IPS-15b (cell line): ENCODE results near the gene BCAS3.
"Not testable (repeated sequence)": the region's sequence is repeated elsewhere in the genome, so short reads cannot be mapped to it uniquely, and the experiment has no call there.

Experiments
- H3K27me3 ChIP-seq: one replicate; pipeline ENCODE4 v1.6.1; 2013; ENCODE audit warnings: low read length; ENCODE audit not compliant: control insufficient read depth, insufficient read depth
- H3K36me3 ChIP-seq: one replicate; pipeline ENCODE4 v1.6.1; 2013; ENCODE audit warnings: low read length; ENCODE audit not compliant: control insufficient read depth, insufficient read depth
- H3K4me1 ChIP-seq: one replicate; pipeline ENCODE4 v1.6.1; 2013; ENCODE audit warnings: mild to moderate bottlenecking, low read length; ENCODE audit not compliant: control insufficient read depth, insufficient read depth
- H3K4me3 ChIP-seq: one replicate; pipeline ENCODE4 v1.5.1; 2013; ENCODE audit warnings: low read depth, low read length
- H3K9ac ChIP-seq: one replicate; pipeline ENCODE4 v1.6.1; 2013; ENCODE audit warnings: low read depth, mild to moderate bottlenecking, low read length
- H3K9me3 ChIP-seq: one replicate; pipeline ENCODE4 v1.6.1; 2013; ENCODE audit warnings: mild to moderate bottlenecking, low read length; ENCODE audit not compliant: control insufficient read depth, insufficient read depth

Gene BCAS3

GRCh38 chr17:60989846-60990245 is 312.2 kb downstream of the BCAS3 start:
- Histone ChIP-seq H3K9me3 (no peaks in the 10 kb centered on the region), H3K4me3 (no peak overlapping the region), H3K9ac (no peak overlapping the region), H3K27me3 (no peaks in the 10 kb centered on the region), H3K4me1 (no peaks in the 10 kb centered on the region), H3K36me3 (no peaks in the 10 kb centered on the region)

GRCh38 chr17:60993497-60993896 is 315.8 kb downstream of the BCAS3 start:
- no peaks in the 10 kb centered on the region for H3K4me1 ChIP-seq
- no peaks in the 10 kb centered on the region for H3K36me3 ChIP-seq

DNA sequence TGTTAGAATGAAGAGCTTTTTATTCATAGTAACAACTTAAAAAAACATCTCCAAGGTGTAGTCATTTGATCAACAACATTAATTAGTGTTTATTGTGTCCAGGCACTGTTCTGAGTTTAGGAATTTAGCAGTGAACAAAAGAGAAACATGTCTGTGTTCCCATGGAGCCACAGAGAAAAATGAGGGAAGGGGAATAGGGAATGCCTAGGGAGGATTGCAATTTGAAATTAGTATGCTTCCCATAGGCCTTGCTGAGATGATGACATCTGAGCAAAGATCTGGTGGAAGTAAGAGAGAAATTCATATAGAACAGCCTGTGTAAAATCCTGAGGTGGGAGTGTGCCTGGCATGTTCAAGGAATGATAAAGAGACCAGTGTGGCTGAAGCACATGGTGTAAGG is 318.0 kb downstream of the BCAS3 start:
- Histone ChIP-seq H3K9me3 (no peaks in the 10 kb centered on the region), H3K9ac (no peak overlapping the region), H3K4me1 (no peaks in the 10 kb centered on the region), H3K27me3 (no peaks in the 10 kb centered on the region), H3K36me3 (no peaks in the 10 kb centered on the region), H3K4me3 (no peak overlapping the region)

More at GRCh38 chr17:60993497-60993896, 315.8 kb downstream of the BCAS3 start:
- no peaks in the 10 kb centered on the region for H3K9me3 ChIP-seq
- H3K9ac ChIP-seq: no peak overlapping the region
- no peak overlapping the region for H3K4me3 ChIP-seq
- no peaks in the 10 kb centered on the region for H3K27me3 ChIP-seq

GRCh38 chr17:61000911-61001310 is 323.3 kb downstream of the BCAS3 start:
- Histone ChIP-seq H3K9me3 (no peaks in the 10 kb centered on the region), H3K4me3 (no peak overlapping the region), H3K27me3 (no peaks in the 10 kb centered on the region), H3K4me1 (peaks cover 9% of the 10 kb centered on the region), H3K36me3 (no peaks in the 10 kb centered on the region), H3K9ac (no peak overlapping the region)

- Histone ChIP-seq H3K4me3 (no peak overlapping the region), H3K27me3 (no peaks in the 10 kb centered on the region), H3K36me3 (no peaks in the 10 kb centered on the region), H3K4me1 (peaks cover 9% of the 10 kb centered on the region), H3K9me3 (no peaks in the 10 kb centered on the region), H3K9ac (no peak overlapping the region)
Measured at GRCh38 chr17:61002316-61002736, 324.7 kb downstream of the BCAS3 start.

DNA sequence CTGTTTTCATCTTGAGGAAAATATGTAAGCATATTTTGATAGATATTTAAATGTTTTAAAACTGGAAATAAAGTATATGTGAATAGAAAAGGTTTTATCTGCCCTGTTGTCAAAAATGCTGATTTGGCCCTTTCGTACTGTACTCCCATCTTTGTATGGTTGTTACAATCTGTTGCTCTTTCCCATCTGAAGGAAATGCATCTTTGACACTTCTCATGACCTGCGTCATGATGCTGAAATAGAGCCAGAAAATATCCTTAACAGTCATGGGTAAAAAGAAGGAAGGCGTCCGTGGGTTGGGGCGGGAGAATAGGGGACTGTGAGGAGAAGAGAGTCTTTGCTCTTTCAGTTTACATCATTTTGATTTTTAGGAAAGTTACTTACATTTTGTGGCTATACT is 327.7 kb downstream of the BCAS3 start:
- Histone ChIP-seq H3K9me3 (no peaks in the 10 kb centered on the region), H3K27me3 (no peaks in the 10 kb centered on the region), H3K9ac (no peak overlapping the region), H3K4me1 (peaks cover 13% of the 10 kb centered on the region), H3K36me3 (no peaks in the 10 kb centered on the region), H3K4me3 (no peak overlapping the region)

DNA sequence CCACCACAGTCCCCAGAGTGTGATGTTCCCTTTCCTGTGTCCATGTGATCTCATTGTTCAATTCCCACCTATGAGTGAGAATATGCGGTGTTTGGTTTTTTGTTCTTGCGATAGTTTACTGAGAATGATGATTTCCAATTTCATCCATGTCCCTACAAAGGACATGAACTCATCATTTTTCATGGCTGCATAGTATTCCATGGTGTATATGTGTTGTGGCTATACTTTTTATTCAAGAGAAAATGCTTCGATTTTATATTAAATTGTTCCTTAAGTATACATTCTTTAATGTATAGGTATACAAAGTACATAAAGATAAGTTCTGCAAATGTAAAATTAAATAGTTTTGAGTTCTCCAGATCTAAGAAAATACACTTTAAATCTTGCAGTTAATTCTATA is 328.3 kb downstream of the BCAS3 start:
- not testable (repeated sequence) for H3K4me3 ChIP-seq, H3K9me3 ChIP-seq, H3K9ac ChIP-seq, H3K27me3 ChIP-seq, H3K36me3 ChIP-seq
- peaks cover 13% of the 10 kb centered on the region for H3K4me1 ChIP-seq

- no peak overlapping the region for H3K9ac ChIP-seq
- peaks cover 13% of the 10 kb centered on the region for H3K4me1 ChIP-seq
- no peaks in the 10 kb centered on the region for H3K36me3 ChIP-seq
- no peaks in the 10 kb centered on the region for H3K27me3 ChIP-seq
- H3K4me3 ChIP-seq: no peak overlapping the region
- H3K9me3 ChIP-seq: no peaks in the 10 kb centered on the region
Measured at GRCh38 chr17:61007980-61008379, 330.3 kb downstream of the BCAS3 start.

DNA sequence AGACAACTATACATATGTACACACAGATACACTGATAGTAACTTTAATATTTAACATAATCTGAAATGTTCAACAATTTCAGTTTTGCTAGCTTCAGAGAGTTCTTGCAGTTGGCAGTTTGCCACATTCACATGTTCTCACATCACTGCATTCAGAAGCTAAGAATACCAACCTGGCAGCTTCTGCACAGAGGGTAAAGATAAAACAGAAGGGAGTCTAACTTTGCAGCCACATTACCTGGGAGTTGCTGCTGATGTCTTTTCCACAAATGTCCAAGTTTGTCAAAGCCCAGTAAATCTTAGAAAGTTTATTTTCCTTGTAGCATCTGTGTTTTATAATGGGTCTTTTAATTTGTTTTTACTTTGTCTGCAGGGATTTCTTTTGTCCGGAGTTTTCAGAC is 332.0 kb downstream of the BCAS3 start:
- Histone ChIP-seq H3K9me3 (no peaks in the 10 kb centered on the region), H3K27me3 (no peaks in the 10 kb centered on the region), H3K36me3 (no peaks in the 10 kb centered on the region), H3K4me1 (peaks cover 4% of the 10 kb centered on the region), H3K4me3 (no peak overlapping the region), H3K9ac (no peak overlapping the region)

GRCh38 chr17:61010661-61011170 is 333.1 kb downstream of the BCAS3 start:
- Histone ChIP-seq H3K4me3 (no peak overlapping the region), H3K9me3 (no peaks in the 10 kb centered on the region), H3K4me1 (peaks cover 4% of the 10 kb centered on the region), H3K36me3 (no peaks in the 10 kb centered on the region), H3K9ac (no peak overlapping the region), H3K27me3 (no peaks in the 10 kb centered on the region)

- Histone ChIP-seq H3K27me3 (no peaks in the 10 kb centered on the region), H3K9ac (no peak overlapping the region), H3K36me3 (no peaks in the 10 kb centered on the region), H3K9me3 (no peaks in the 10 kb centered on the region), H3K4me3 (no peak overlapping the region), H3K4me1 (peaks cover 4% of the 10 kb centered on the region)
Measured at GRCh38 chr17:61011251-61011650, 333.6 kb downstream of the BCAS3 start.

- H3K36me3 ChIP-seq: no peaks in the 10 kb centered on the region
- H3K4me3 ChIP-seq: no peak overlapping the region
- H3K27me3 ChIP-seq: no peaks in the 10 kb centered on the region
- no peaks in the 10 kb centered on the region for H3K9me3 ChIP-seq
- no peak overlapping the region for H3K9ac ChIP-seq
- H3K4me1 ChIP-seq: no peaks in the 10 kb centered on the region
Measured at GRCh38 chr17:61015966-61016365, 338.3 kb downstream of the BCAS3 start.
